Gastrocnemius medialis (tissue), 4 donors: ENCODE results near the gene SPC24.

ENCODE experiments used
- POLR2A ChIP-seq, 2 donors: fragments of 450-650 bp; IDR thresholded peaks; one replicate each; pipeline ENCODE4 v1.6.1; 2017; ENCODE audit warnings: antibody characterized with exemption in 2 of 2, mild to moderate bottlenecking in 2 of 2, moderate library complexity in 2 of 2
- TF ChIP-seq, protein P1 (sequence below), 5 experiments: fragments of 450-650 bp in 3 of 5; fragments of 200-600 bp in 2 of 5; sonication (generic) in 2 of 5; IDR thresholded peaks in 4 of 5; conservative IDR thresholded peaks in 1 of 5; 1 replicate in 4 of 5; 2 replicates in 1 of 5; pipeline ENCODE4 v1.5.1; 2016 to 2019; ENCODE audit warnings: antibody characterized with exemption in 5 of 5, mild to moderate bottlenecking in 3 of 5, moderate library complexity in 3 of 5

DNA sequence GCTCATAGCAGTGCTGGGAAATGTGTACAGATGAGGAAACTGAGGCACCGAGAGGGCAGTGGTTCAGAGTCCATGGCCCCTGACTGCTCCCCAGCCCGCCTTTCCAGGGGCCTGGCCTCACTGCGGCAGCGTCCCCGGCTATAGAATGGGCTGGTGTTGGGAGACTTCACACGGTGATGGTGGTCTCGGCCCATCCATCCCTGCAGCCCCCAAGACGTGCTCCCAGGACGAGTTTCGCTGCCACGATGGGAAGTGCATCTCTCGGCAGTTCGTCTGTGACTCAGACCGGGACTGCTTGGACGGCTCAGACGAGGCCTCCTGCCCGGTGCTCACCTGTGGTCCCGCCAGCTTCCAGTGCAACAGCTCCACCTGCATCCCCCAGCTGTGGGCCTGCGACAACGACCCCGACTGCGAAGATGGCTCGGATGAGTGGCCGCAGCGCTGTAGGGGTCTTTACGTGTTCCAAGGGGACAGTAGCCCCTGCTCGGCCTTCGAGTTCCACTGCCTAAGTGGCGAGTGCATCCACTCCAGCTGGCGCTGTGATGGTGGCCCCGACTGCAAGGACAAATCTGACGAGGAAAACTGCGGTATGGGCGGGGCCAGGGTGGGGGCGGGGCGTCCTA, 50.5 kb downstream of the SPC24 start:
- TF ChIP-seq, protein P1, sequence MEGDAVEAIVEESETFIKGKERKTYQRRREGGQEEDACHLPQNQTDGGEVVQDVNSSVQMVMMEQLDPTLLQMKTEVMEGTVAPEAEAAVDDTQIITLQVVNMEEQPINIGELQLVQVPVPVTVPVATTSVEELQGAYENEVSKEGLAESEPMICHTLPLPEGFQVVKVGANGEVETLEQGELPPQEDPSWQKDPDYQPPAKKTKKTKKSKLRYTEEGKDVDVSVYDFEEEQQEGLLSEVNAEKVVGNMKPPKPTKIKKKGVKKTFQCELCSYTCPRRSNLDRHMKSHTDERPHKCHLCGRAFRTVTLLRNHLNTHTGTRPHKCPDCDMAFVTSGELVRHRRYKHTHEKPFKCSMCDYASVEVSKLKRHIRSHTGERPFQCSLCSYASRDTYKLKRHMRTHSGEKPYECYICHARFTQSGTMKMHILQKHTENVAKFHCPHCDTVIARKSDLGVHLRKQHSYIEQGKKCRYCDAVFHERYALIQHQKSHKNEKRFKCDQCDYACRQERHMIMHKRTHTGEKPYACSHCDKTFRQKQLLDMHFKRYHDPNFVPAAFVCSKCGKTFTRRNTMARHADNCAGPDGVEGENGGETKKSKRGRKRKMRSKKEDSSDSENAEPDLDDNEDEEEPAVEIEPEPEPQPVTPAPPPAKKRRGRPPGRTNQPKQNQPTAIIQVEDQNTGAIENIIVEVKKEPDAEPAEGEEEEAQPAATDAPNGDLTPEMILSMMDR (IDR thresholded peaks at IDR 0.05 in 4 of 5, conservative IDR thresholded peaks at IDR 0.05 in 1 of 5), result no peak
- TF ChIP-seq POLR2A (IDR thresholded peaks at IDR 0.05), result no peak
